Measurements from ENCODE around the gene ZNF385B. TPM values are rescaled to one million over a fixed set of nuclear protein-coding genes. Genes with fewer than 3 reads are reported as not detected.

ZNF385B gene
- total and polyA plus RNA-seq, 2 donors from 2014 or later: 5.9 to 10.9 TPM

DNA sequence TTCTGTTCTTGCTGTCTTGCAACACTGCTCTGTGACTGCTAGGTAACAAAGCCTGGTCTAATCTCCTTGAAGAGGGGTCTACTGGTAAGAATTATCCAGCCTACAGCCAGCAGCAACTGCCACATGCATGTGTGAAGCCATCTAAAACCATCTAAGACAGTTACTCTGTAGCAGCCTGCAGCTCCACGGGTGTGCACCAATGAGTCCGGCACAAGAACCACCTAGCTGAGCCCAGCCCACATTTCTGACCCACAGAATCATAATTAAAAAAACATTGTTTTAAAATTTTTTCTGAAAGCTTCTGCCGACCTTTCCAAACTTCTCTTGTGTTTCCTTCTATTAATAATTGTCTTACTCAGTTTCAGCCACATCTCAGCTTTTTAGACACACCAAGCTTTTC, 102.8 kb downstream of the ZNF385B start:
- Histone ChIP-seq H3K27me3 (ENCODE audit: control insufficient read depth, insufficient read depth, low read length) (no peaks in the 10 kb centered on the region), H3K36me3 (ENCODE audit: control insufficient read depth in 2 of 3, insufficient read depth in 3 of 3, low read length in 3 of 3) (no peaks in the 10 kb centered on the region), H3K4me3 (ENCODE audit: low read length in 3 of 3) (no peak overlapping the region), H3K9ac (ENCODE audit: low read length in 3 of 3) (no peak overlapping the region), H3K9me3 (ENCODE audit: control insufficient read depth in 2 of 3, insufficient read depth in 1 of 3, low read length in 3 of 3) (no peaks in the 10 kb centered on the region), H3K27ac (ENCODE audit: low read depth in 2 of 2, low read length in 2 of 2) (no peak overlapping the region), H3K4me1 (ENCODE audit: control insufficient read depth in 2 of 3, insufficient read depth in 2 of 3, low read depth in 1 of 3, low read length in 3 of 3) (no peaks in the 10 kb centered on the region)
- no peak for TF ChIP-seq CTCF (IDR thresholded peaks at IDR 0.05; ENCODE audit: borderline replicate concordance, extremely low read depth, insufficient read depth)
- intact Hi-C loops (cut with DNase I): no loop called here
- DNase-seq (no peak), FAIRE-seq (no peak)

GRCh38 chr2:179751163-179751809, 110.1 kb downstream of the ZNF385B start:
- no peak overlapping the region for H3K27ac ChIP-seq (ENCODE audit: low read depth in 2 of 2, low read length in 2 of 2)
- no peaks in the 10 kb centered on the region for H3K9me3 ChIP-seq (ENCODE audit: control insufficient read depth in 2 of 3, insufficient read depth in 1 of 3, low read length in 3 of 3)
- DNase-seq (peak in 1 of 5 donors; percentile 26), FAIRE-seq (peak; percentile 95)
- no peaks in the 10 kb centered on the region for H3K27me3 ChIP-seq (ENCODE audit: control insufficient read depth, insufficient read depth, low read length)
- no peaks in the 10 kb centered on the region for H3K36me3 ChIP-seq (ENCODE audit: control insufficient read depth in 2 of 3, insufficient read depth in 3 of 3, low read length in 3 of 3)
- H3K4me1 ChIP-seq (ENCODE audit: control insufficient read depth in 2 of 3, insufficient read depth in 2 of 3, low read depth in 1 of 3, low read length in 3 of 3): no peaks in the 10 kb centered on the region
- H3K4me3 ChIP-seq (ENCODE audit: low read length in 3 of 3): no peak overlapping the region
- TF ChIP-seq CTCF (IDR thresholded peaks at IDR 0.05; ENCODE audit: borderline replicate concordance, extremely low read depth, insufficient read depth): peak; percentile 51
- no peak overlapping the region for H3K9ac ChIP-seq (ENCODE audit: low read length in 3 of 3)
- intact Hi-C loops (cut with DNase I): no loop called here

GRCh38 chr2:179749210-179749609, 112.2 kb downstream of the ZNF385B start:
- no peaks in the 10 kb centered on the region for H3K27me3 ChIP-seq (ENCODE audit: control insufficient read depth, insufficient read depth, low read length)
- no peak for TF ChIP-seq CTCF (IDR thresholded peaks at IDR 0.05; ENCODE audit: borderline replicate concordance, extremely low read depth, insufficient read depth)
- no peak overlapping the region for H3K4me3 ChIP-seq (ENCODE audit: low read length in 3 of 3)
- H3K36me3 ChIP-seq (ENCODE audit: control insufficient read depth in 2 of 3, insufficient read depth in 3 of 3, low read length in 3 of 3): no peaks in the 10 kb centered on the region
- H3K9ac ChIP-seq (ENCODE audit: low read length in 3 of 3): no peak overlapping the region
- DNase-seq (no peak), FAIRE-seq (no peak)
- intact Hi-C loops (cut with DNase I): loop anchor here (10.0 kb wide), 1 partner anchor 324 kb away; no protein-coding TSS in a partner anchor
- H3K4me1 ChIP-seq (ENCODE audit: control insufficient read depth in 2 of 3, insufficient read depth in 2 of 3, low read depth in 1 of 3, low read length in 3 of 3): no peaks in the 10 kb centered on the region
- no peak overlapping the region for H3K27ac ChIP-seq (ENCODE audit: low read depth in 2 of 2, low read length in 2 of 2)
- no peaks in the 10 kb centered on the region for H3K9me3 ChIP-seq (ENCODE audit: control insufficient read depth in 2 of 3, insufficient read depth in 1 of 3, low read length in 3 of 3)
